Tibial nerve (tissue), 4 donors: ENCODE data around the gene PHACTR4. TPM values are rescaled to one million over a fixed set of nuclear protein-coding genes. Genes with fewer than 3 reads are reported as not detected.
"Not testable (repeated sequence)": the region's sequence is repeated elsewhere in the genome, so short reads cannot be mapped to it uniquely, and the experiment has no call there.

ENCODE experiments used
- DNase-seq, 2 donors: peaks; one replicate each; pipeline ENCODE4 v3.0.0-alpha.2; 2019; ENCODE audit warnings: low spot score in 2 of 2
- H3K27ac ChIP-seq, 4 donors: fragments of 200-600 bp; sonication (generic) in 3 of 4; one replicate each; pipeline ENCODE4 v1.5.1; 2017 to 2019; ENCODE audit warnings: mild to moderate bottlenecking in 1 of 4
- H3K27me3 ChIP-seq, 2 donors: fragments of 200-600 bp; sonication (generic) in 1 of 2; one replicate each; pipeline versions ENCODE4 v1.5.1 to v1.6.0; 2017 to 2019
- H3K36me3 ChIP-seq, 3 donors: fragments of 200-600 bp; sonication (generic); one replicate each; pipeline ENCODE4 v1.5.1; 2018 to 2019
- H3K4me1 ChIP-seq, 4 donors: fragments of 200-600 bp; sonication (generic) in 3 of 4; one replicate each; pipeline ENCODE4 v1.5.1; 2017 to 2019
- H3K4me3 ChIP-seq, 4 donors: fragments of 200-600 bp; sonication (generic) in 3 of 4; one replicate each; pipeline ENCODE4 v1.5.1; 2017 to 2019; ENCODE audit warnings: mild to moderate bottlenecking in 1 of 4, moderate library complexity in 1 of 4
- H3K9me3 ChIP-seq, 4 donors: fragments of 200-600 bp; sonication (generic) in 3 of 4; one replicate each; pipeline ENCODE4 v1.5.1; 2017 to 2019
- CTCF ChIP-seq, 5 experiments: fragments of 200-600 bp in 3 of 5; fragments of 450-650 bp in 2 of 5; sonication (generic) in 3 of 5; IDR thresholded peaks; one replicate each; pipeline ENCODE4 v1.5.1; 2016 to 2019; ENCODE audit warnings: antibody characterized with exemption in 5 of 5, mild to moderate bottlenecking in 3 of 5, moderate library complexity in 2 of 5
- EP300 ChIP-seq, 2 donors: sonication (generic); formaldehyde crosslinking; IDR thresholded peaks; one replicate each; pipeline ENCODE4 v1.6.1; 2017; ENCODE audit warnings: antibody characterized with exemption in 2 of 2, mild to moderate bottlenecking in 1 of 2
- POLR2A ChIP-seq, 2 donors: fragments of 450-650 bp; IDR thresholded peaks; one replicate each; pipeline ENCODE4 v1.6.1; 2017; ENCODE audit warnings: antibody characterized with exemption in 2 of 2, mild to moderate bottlenecking in 2 of 2, moderate library complexity in 2 of 2
- WGBS, 2 donors: methylation state at CpG; one replicate each; pipeline ENCODE4 v1.1.5; 2018; 5-methylcytosine and 5-hydroxymethylcytosine counted together
- small RNA-seq: library from RNA; depleted of rRNA; stranded (forward); fragments of <200 nt; gene quantifications from one replicate; pipeline ENCODE3, GENCODE V24; 2016
- total RNA-seq, 4 donors: library from RNA; depleted of rRNA; stranded (reverse); fragments of >200 nt; gene quantifications; one replicate each; pipeline ENCODE4 v1.1.0, GENCODE V29; 2016

Gene PHACTR4
- total RNA-seq, 4 donors from 2014 or later, result 25.1 to 38.7 (median 33.6) TPM

DNA sequence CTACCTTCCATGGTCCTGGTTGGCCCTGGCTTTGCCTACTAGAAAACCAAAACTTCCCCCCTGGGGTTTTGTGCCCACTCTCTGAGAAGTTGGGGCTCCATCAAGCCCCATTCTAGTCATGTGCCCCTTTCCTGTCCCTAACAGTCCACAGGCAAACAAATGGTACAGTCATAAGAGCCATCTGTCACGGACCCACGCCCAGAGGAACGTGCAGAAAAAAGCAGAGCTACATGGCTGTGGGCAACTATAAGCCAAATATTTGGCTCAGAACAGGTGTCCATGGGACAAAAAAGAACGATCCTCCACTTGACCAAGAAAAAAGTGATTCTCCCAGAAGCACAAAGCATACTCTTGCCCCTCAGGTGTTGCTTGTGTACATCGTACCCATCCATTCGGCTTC, 168.7 kb downstream of the PHACTR4 start:
- peaks cover 0 to 45% (median 0%) of the 10 kb centered on the region in 3 donors for H3K36me3 ChIP-seq
- WGBS, 2 donors, result 85 to 88% methylated on average over 6 of the region's 6 CpGs
- TF ChIP-seq CTCF (IDR thresholded peaks at IDR 0.05), result no peak
- TF ChIP-seq POLR2A (IDR thresholded peaks at IDR 0.05), result no peak
- no peak for TF ChIP-seq EP300 (IDR thresholded peaks at IDR 0.05)
- no peak overlapping the region for H3K27ac ChIP-seq
- no peaks in the 10 kb centered on the region for H3K4me1 ChIP-seq
- no peak overlapping the region for H3K4me3 ChIP-seq
- DNase-seq, result no peak
- no peaks in the 10 kb centered on the region for H3K9me3 ChIP-seq
- no peaks in the 10 kb centered on the region for H3K27me3 ChIP-seq

GRCh38 chr1:28540651-28541050, 171.1 kb downstream of the PHACTR4 start:
- 94 to 95% methylated on average over 7 of the region's 7 CpGs for WGBS, 2 donors
- no peak for DNase-seq
- no peaks in the 10 kb centered on the region for H3K27me3 ChIP-seq
- no peak for TF ChIP-seq CTCF (IDR thresholded peaks at IDR 0.05)
- TF ChIP-seq EP300 (IDR thresholded peaks at IDR 0.05), result no peak
- no peak for TF ChIP-seq POLR2A (IDR thresholded peaks at IDR 0.05)
- H3K36me3 ChIP-seq, result peaks cover 0 to 29% (median 0%) of the 10 kb centered on the region in 3 donors
- H3K4me1 ChIP-seq, result no peaks in the 10 kb centered on the region
- H3K9me3 ChIP-seq, result no peaks in the 10 kb centered on the region
- H3K27ac ChIP-seq, result no peak overlapping the region
- no peak overlapping the region for H3K4me3 ChIP-seq

DNA sequence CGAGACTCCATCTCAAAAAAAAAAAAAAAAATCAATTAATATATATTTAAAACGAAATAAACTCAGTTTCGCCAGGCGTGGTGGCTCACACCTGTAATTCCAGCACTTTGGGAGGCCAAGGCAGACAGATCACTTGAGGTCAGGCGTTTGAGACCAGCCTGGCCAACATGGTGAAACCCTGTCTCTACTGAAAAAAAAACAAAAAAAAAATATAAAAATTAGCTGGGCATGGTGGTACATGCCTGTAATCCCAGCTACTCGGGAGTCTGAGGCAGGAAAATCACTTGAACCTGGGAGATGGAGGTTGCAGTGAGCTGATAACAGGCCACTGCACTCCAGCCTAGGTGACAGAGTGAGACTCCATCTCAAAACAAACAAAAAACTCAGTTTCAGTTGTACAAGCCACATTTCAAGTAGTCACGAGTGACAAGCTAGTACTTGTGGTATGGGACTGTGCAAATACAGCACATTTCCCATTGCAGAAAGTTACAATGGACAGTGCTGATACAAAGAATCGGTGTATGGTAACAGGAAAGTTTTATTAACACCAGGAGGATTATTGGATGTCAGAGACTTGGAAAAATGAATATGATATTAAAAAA, 172.0 kb downstream of the PHACTR4 start:
- H3K27ac ChIP-seq, DNase-seq: not testable (repeated sequence)
- WGBS, 2 donors, result 92% methylated on average over 8 of the region's 8 CpGs

DNA sequence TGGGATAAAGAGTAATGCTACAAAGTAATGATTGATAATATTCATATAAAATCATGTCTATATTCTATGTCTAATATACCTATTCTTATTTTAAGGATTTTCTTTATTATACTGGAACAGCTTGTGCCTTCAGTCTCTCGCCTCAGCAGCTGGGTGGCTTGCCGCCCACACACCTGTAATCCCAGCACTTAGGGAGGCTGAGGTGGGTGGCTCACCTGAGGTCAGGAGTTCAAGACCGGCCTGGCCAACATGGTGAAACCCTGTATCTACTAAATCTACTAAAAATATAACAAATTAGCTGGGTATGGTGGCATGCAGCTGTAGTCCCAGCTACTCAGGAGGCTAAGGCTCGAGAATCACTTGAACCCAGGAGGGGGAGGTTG, 175.7 kb downstream of the PHACTR4 start:
- DNase-seq, result no peak
- Histone ChIP-seq H3K27me3 (no peaks in the 10 kb centered on the region), H3K9me3 (no peaks in the 10 kb centered on the region), H3K27ac (no peak overlapping the region), H3K36me3 (no peaks in the 10 kb centered on the region), H3K4me1 (no peaks in the 10 kb centered on the region), H3K4me3 (no peak overlapping the region)
- 92 to 94% methylated on average over 4 of the region's 4 CpGs for WGBS, 2 donors
- TF ChIP-seq CTCF (IDR thresholded peaks at IDR 0.05), result no peak
- TF ChIP-seq POLR2A (IDR thresholded peaks at IDR 0.05), result no peak
- TF ChIP-seq EP300 (IDR thresholded peaks at IDR 0.05), result no peak

More for the DNA sequence above, 172.0 kb downstream of the PHACTR4 start:
- H3K9me3 ChIP-seq, H3K4me3 ChIP-seq, H3K4me1 ChIP-seq, H3K27me3 ChIP-seq: not testable (repeated sequence)
- peaks cover 0 to 21% (median 0%) of the 10 kb centered on the region in 3 donors for H3K36me3 ChIP-seq

GRCh38 chr1:28548318-28548717, 178.8 kb downstream of the PHACTR4 start:
- Histone ChIP-seq H3K9me3 (no peaks in the 10 kb centered on the region), H3K4me1 (peaks cover 0 to 8% (median 0%) of the 10 kb centered on the region in 4 donors), H3K27me3 (no peaks in the 10 kb centered on the region), H3K36me3 (no peaks in the 10 kb centered on the region), H3K27ac (no peak overlapping the region), H3K4me3 (no peak overlapping the region)
- TF ChIP-seq EP300 (IDR thresholded peaks at IDR 0.05) (no peak), POLR2A (IDR thresholded peaks at IDR 0.05) (no peak), CTCF (IDR thresholded peaks at IDR 0.05) (no peak)
- WGBS, 2 donors, result 84 to 90% methylated on average over 3 of the region's 3 CpGs
- no peak for DNase-seq

Small RNA genes within 50 kb of the gene (small RNA-seq; reads per million reads assigned to genes)
- gene RF00019, result not detected
- not detected for gene RNU6ATAC27P
- gene SNORA73A, result not detected
- 7.4 reads per million, percentile 88 among the genes with 10 or more reads in this experiment for gene SNORA73B

Other genes starting within 250 kb of the PHACTR4 start
- gene PTAFR, start 193.1 kb upstream of the PHACTR4 start, total RNA-seq, result 10 to 100 TPM in 1 of 4 donors, 1 to 10 TPM in 3; 3.5 to 11.1 (median 5.9) TPM
- gene DNAJC8, start 136.7 kb upstream of the PHACTR4 start, total RNA-seq, result 10 to 100 TPM; 77.7 to 83.1 (median 79.9) TPM
- 100 to 1,000 TPM in 3 of 4 donors, 10 to 100 TPM in 1; 96.3 to 207 (median 148) TPM for gene ATP5IF1, start 133.6 kb upstream of the PHACTR4 start, total RNA-seq
- 10 to 100 TPM in 1 of 4 donors, 1 to 10 TPM in 3; 6.9 to 16.2 (median 8.9) TPM for gene SESN2, start 110.2 kb upstream of the PHACTR4 start, total RNA-seq
- 10 to 100 TPM in 2 of 4 donors, 1 to 10 TPM in 2; 9.4 to 21.2 (median 12.0) TPM for gene MED18, start 40.7 kb upstream of the PHACTR4 start, total RNA-seq
- gene RCC1, start 136.3 kb downstream of the PHACTR4 start, total RNA-seq, result 10 to 100 TPM; 13.5 to 36.9 (median 19.3) TPM
- 10 to 100 TPM; 22.6 to 35.2 (median 29.3) TPM for gene TRNAU1AP, start 183.3 kb downstream of the PHACTR4 start, total RNA-seq
- gene RAB42, start 222.5 kb downstream of the PHACTR4 start, total RNA-seq, result 1 to 10 TPM in 3 of 4 donors, under 1 TPM in 1; 0.87 to 8.7 (median 1.6) TPM